HCT116 (cell line): ENCODE results near the gene TADA3. TPM values are rescaled to one million over a fixed set of nuclear protein-coding genes. Genes with fewer than 3 reads are reported as not detected.

ENCODE experiments used
- ATAC-seq: fragments of 200-7000 bp; cut with Tn5 transposase; 2 replicates; pipeline ENCODE4 v1.9.1; 2020; ENCODE audit warnings: mild to moderate bottlenecking, moderate library complexity
- BruUV-seq: library from RNA; stranded (reverse); fragments of 400-500 nt; replicated peaks from 2 replicates; lab custom pipeline; 2021; lab: Mats Ljungman, UMichigan
- CTCF ChIA-PET: fragments of 300-600 bp; sonication (Branson Sonifier 250); formaldehyde crosslinking; loops from one replicate; lab custom pipeline; 2021; ENCODE audit warnings: antibody characterized with exemption; lab: Charles Lee
- POLR2A ChIA-PET: fragments of 300-600, 350-600 bp; sonication (Branson Sonifier 250); formaldehyde crosslinking; loops from one replicate; lab custom pipeline; 2021; ENCODE audit warnings: antibody characterized with exemption; lab: Charles Lee
- RAD21 ChIA-PET, 2 experiments: fragments of 300-600 bp; sonication (Branson Sonifier 250); formaldehyde crosslinking; loops; one replicate each; lab custom pipeline; 2023; ENCODE audit warnings: low total read pairs in 2 of 2; ENCODE audit not compliant: uncharacterized antibody in 2 of 2, unreplicated experiment in 2 of 2, low non-redundant PET in 1 of 2; lab: Charles Lee
- DNase-seq: peaks from one replicate; pipeline ENCODE4 v3.0.0-alpha.2; 2010; ENCODE audit warnings: low read depth, low spot score
- H2AFZ ChIP-seq: fragments of 200-600 bp; shearing (Covaris generic), sonication (generic); 2 replicates; pipeline ENCODE4 v1.6.1; 2017; ENCODE audit warnings: low read depth, mixed run types, mixed read lengths, antibody characterized with exemption, low read length; ENCODE audit not compliant: poor library complexity, severe bottlenecking
- H3K27ac ChIP-seq: 2 replicates; pipeline ENCODE4 v1.5.1; 2012; ENCODE audit warnings: low read depth, low read length
- H3K27me3 ChIP-seq: fragments of 200-600 bp; sonication (generic); 2 replicates; pipeline ENCODE4 v1.6.1; 2016; ENCODE audit warnings: mixed run types, low read length, mixed read lengths; ENCODE audit not compliant: insufficient read depth
- H3K36me3 ChIP-seq, 2 experiments: fragments of 200-500 bp in 1 of 2; fragments of 200-600 bp in 1 of 2; sonication (Bioruptor generic) in 1 of 2; sonication (generic) in 1 of 2; 2 replicates each; pipeline versions ENCODE4 v1.5.1 to v1.6.1; 2014 to 2016; ENCODE audit warnings: low read length in 2 of 2, inconsistent platforms in 1 of 2, mixed read lengths in 1 of 2, mixed run types in 1 of 2; ENCODE audit not compliant: insufficient read depth in 2 of 2, control insufficient read depth in 1 of 2
- H3K4me1 ChIP-seq, 2 experiments: fragments of 200-600 bp in 1 of 2; sonication (generic) in 1 of 2; 2 replicates each; pipeline versions ENCODE4 v1.5.1 to v1.6.1; 2012 to 2017; ENCODE audit warnings: low read length in 2 of 2, inconsistent platforms in 1 of 2, mild to moderate bottlenecking in 1 of 2, mixed read lengths in 1 of 2, mixed run types in 1 of 2, moderate library complexity in 1 of 2; ENCODE audit not compliant: insufficient read depth in 2 of 2, control insufficient read depth in 1 of 2
- H3K4me2 ChIP-seq: fragments of 200-600 bp; sonication (generic); 2 replicates; pipeline ENCODE4 v1.6.1; 2017; ENCODE audit warnings: mixed run types, low read length, mixed read lengths
- H3K4me3 ChIP-seq, 2 experiments: fragments of 200-600 bp in 1 of 2; sonication (generic) in 1 of 2; replicated peaks in 1 of 2; 2 replicates each; pipeline ENCODE4 v1.5.1; 2011 to 2016; ENCODE audit warnings: low read length in 2 of 2, control low read depth in 1 of 2, low read depth in 1 of 2, mild to moderate bottlenecking in 1 of 2, mixed read lengths in 1 of 2, mixed run types in 1 of 2
- H3K79me2 ChIP-seq: fragments of 200-600 bp; sonication (generic); 2 replicates; pipeline ENCODE4 v1.6.1; 2017; ENCODE audit warnings: mild to moderate bottlenecking, mixed run types, low read length, moderate library complexity, mixed read lengths; ENCODE audit not compliant: insufficient read depth
- H3K9ac ChIP-seq: fragments of 200-600 bp; sonication (generic); 2 replicates; pipeline ENCODE4 v1.6.1; 2016; ENCODE audit warnings: low read length, mixed read lengths
- H3K9me2 ChIP-seq: fragments of 200-600 bp; sonication (generic), shearing (Covaris generic); 2 replicates; pipeline ENCODE4 v1.6.1; 2017; ENCODE audit warnings: mixed run types, mild to moderate bottlenecking, moderate library complexity; ENCODE audit not compliant: insufficient read depth
- H3K9me3 ChIP-seq, 2 experiments: fragments of 200-500 bp in 1 of 2; fragments of 200-600 bp in 1 of 2; sonication (Bioruptor generic) in 1 of 2; sonication (generic) in 1 of 2; 2 replicates each; pipeline ENCODE4 v1.6.1; 2014 to 2017; ENCODE audit warnings: low read length in 2 of 2, mixed read lengths in 2 of 2, inconsistent platforms in 1 of 2, low read depth in 1 of 2, mild to moderate bottlenecking in 1 of 2, mixed run types in 1 of 2, moderate library complexity in 1 of 2; ENCODE audit not compliant: control insufficient read depth in 1 of 2, insufficient read depth in 1 of 2
- H4K20me1 ChIP-seq: fragments of 200-600 bp; sonication (generic), shearing (Covaris generic); 2 replicates; pipeline ENCODE4 v1.6.1; 2017; ENCODE audit warnings: mixed run types, mild to moderate bottlenecking, moderate library complexity; ENCODE audit not compliant: insufficient read depth
- CBX3 ChIP-seq: IDR thresholded peaks from 2 replicates; pipeline ENCODE4 v1.6.1; 2012; ENCODE audit warnings: low read depth
- CEBPB ChIP-seq: IDR thresholded peaks from 2 replicates; pipeline ENCODE4 v1.6.1; 2012; ENCODE audit warnings: low read depth
- CTCF ChIP-seq, 3 experiments: fragments of 200-600 bp in 1 of 3; sonication (generic) in 1 of 3; IDR thresholded peaks in 2 of 3; conservative IDR thresholded peaks in 1 of 3; 2 replicates each; pipeline ENCODE4 v1.5.1; 2012 to 2017; ENCODE audit warnings: low read depth in 2 of 3, low read length in 2 of 3, antibody characterized with exemption in 1 of 3, borderline replicate concordance in 1 of 3, control low read depth in 1 of 3, mild to moderate bottlenecking in 1 of 3, mixed read lengths in 1 of 3, mixed run types in 1 of 3, moderate library complexity in 1 of 3; ENCODE audit not compliant: insufficient read depth in 1 of 3
- EZH2 ChIP-seq: fragments of 200-600 bp; sonication (generic); IDR thresholded peaks from 2 replicates; pipeline ENCODE4 v1.6.1; 2017; ENCODE audit warnings: antibody characterized with exemption, mixed run types
- JUND ChIP-seq: IDR thresholded peaks from 2 replicates; pipeline ENCODE4 v1.6.1; 2012
- POLR2AphosphoS5 ChIP-seq: IDR thresholded peaks from 2 replicates; pipeline ENCODE4 v1.6.1; 2011; ENCODE audit warnings: mild to moderate bottlenecking, low read depth, low read length, moderate library complexity
- RAD21 ChIP-seq: IDR thresholded peaks from 2 replicates; pipeline ENCODE4 v1.6.1; 2012; ENCODE audit warnings: low read depth, mild to moderate bottlenecking
- REST ChIP-seq: IDR thresholded peaks from 2 replicates; pipeline ENCODE4 v1.6.1; 2012; ENCODE audit warnings: low read depth
- TCF7L2 ChIP-seq: IDR thresholded peaks from 2 replicates; pipeline ENCODE4 v1.7.0; 2011; ENCODE audit warnings: borderline replicate concordance, inconsistent platforms; ENCODE audit not compliant: insufficient read depth, insufficient read length; ENCODE audit errors: extremely low read depth
- ZBTB33 ChIP-seq: IDR thresholded peaks from 2 replicates; pipeline ENCODE4 v1.6.1; 2011; ENCODE audit warnings: mild to moderate bottlenecking, low read length, moderate library complexity; ENCODE audit not compliant: insufficient replicate concordance; ENCODE audit errors: extremely low read depth
- ZNF274 ChIP-seq: fragments of 200-500 bp; sonication (Bioruptor generic); IDR thresholded peaks from 2 replicates; pipeline ENCODE4 v1.6.1; 2014; ENCODE audit warnings: mild to moderate bottlenecking, low read depth, low read length, inconsistent platforms
- intact Hi-C: fragments of 100-400 bp; cut with micrococcal nuclease; formaldehyde crosslinking; loops from 2 replicates; pipeline ENCODE4 v1.10.0; 2022
- total RNA-seq: library from RNA; stranded (reverse); gene quantifications from one replicate; pipeline ENCODE4 v1.2.1, GENCODE V29; 2021; ENCODE audit not compliant: unreplicated experiment

The TADA3 gene
- total RNA-seq, 1 experiment from 2014 or later, result 72.0 TPM

- TF ChIP-seq JUND, result no peak
- TF ChIP-seq TCF7L2, result no peak
- no peak for TF ChIP-seq CBX3
- TF ChIP-seq ZNF274, result no peak
- no peak for TF ChIP-seq POLR2AphosphoS5
- TF ChIP-seq EZH2, result no peak
- H4K20me1 ChIP-seq, result no peaks in the 10 kb centered on the region
- ChIA-PET CTCF (no interaction called here), RAD21 (no interaction called here), POLR2A (no interaction called here)
- peaks cover 66% of the 10 kb centered on the region for H3K79me2 ChIP-seq
- H3K4me1 ChIP-seq, result peaks cover 0 to 9% of the 10 kb centered on the region in 2 experiments; a peak in 3 of 4 replicates
- H2AFZ ChIP-seq, result no peak overlapping the region
- ATAC-seq, result no peak
- H3K36me3 ChIP-seq, result peaks cover 43 to 57% of the 10 kb centered on the region in 2 experiments
- no peak overlapping the region for H3K9ac ChIP-seq
- no peak overlapping the region for H3K27ac ChIP-seq
- H3K9me3 ChIP-seq, result no peaks in the 10 kb centered on the region
- BruUV-seq, result no TSS peak
- H3K9me2 ChIP-seq, result no peaks in the 10 kb centered on the region
- H3K4me2 ChIP-seq, result no peak overlapping the region
- H3K27me3 ChIP-seq, result no peaks in the 10 kb centered on the region
- intact Hi-C loops, result no loop called here
- H3K4me3 ChIP-seq, result no peak overlapping the region
- DNase-seq, result no peak
These were observed 5.1 kb upstream of the TADA3 start for GRCh38 chr3:9797196-9797945.

- intact Hi-C loops, result no loop called here
- Histone ChIP-seq H2AFZ (no peak overlapping the region), H3K27me3 (no peaks in the 10 kb centered on the region), H3K27ac (no peak overlapping the region), H3K79me2 (peaks cover 70% of the 10 kb centered on the region), H3K4me3 (no peak overlapping the region), H3K4me2 (no peak overlapping the region), H3K4me1 (peaks cover 0 to 18% of the 10 kb centered on the region in 2 experiments; a peak in 3 of 4 replicates), H4K20me1 (no peaks in the 10 kb centered on the region), H3K9me3 (no peaks in the 10 kb centered on the region), H3K9ac (no peak overlapping the region), H3K36me3 (peaks cover 30 to 42% of the 10 kb centered on the region in 2 experiments), H3K9me2 (no peaks in the 10 kb centered on the region)
- ChIA-PET POLR2A (no interaction called here), RAD21 (no interaction called here), CTCF (interaction anchor here (1.0 kb wide), 1 partner anchor 151 kb away, joined by 3 read pairs; no protein-coding TSS in a partner anchor)
- DNase-seq, result no peak
- no peak for ATAC-seq
- BruUV-seq, result no TSS peak
- no peak for TF ChIP-seq RAD21
- no peak for TF ChIP-seq POLR2AphosphoS5
- no peak for TF ChIP-seq ZBTB33
- no peak for TF ChIP-seq CEBPB
- no peak for TF ChIP-seq REST
- no peak for TF ChIP-seq CTCF (IDR thresholded peaks at IDR 0.05 in 2 of 3, conservative IDR thresholded peaks at IDR 0.05 in 1 of 3; ENCODE audit: borderline replicate concordance in 1 of 3, insufficient read depth in 1 of 3, low read depth in 2 of 3, low read length in 2 of 3)
These were observed 2.9 kb upstream of the TADA3 start for GRCh38 chr3:9795207-9795606.
